Epithelial cell of proximal tubule (primary cell): ENCODE measurements around the gene HJURP. TPM values are rescaled to one million over a fixed set of nuclear protein-coding genes. Genes with fewer than 3 reads are reported as not detected.

ENCODE experiments used
- DNase-seq: peaks from one replicate; pipeline ENCODE4 v3.0.0-alpha.2; 2011; ENCODE audit warnings: low read depth
- H3K4me3 ChIP-seq: 2 replicates; pipeline ENCODE4 v1.5.1; 2011; ENCODE audit warnings: low read depth, mild to moderate bottlenecking, low read length
- total RNA-seq: library from RNA; depleted of rRNA; stranded (reverse); fragments of >200 nt; gene quantifications from 2 replicates; pipeline ENCODE4 v1.2.3, GENCODE V29; 2015
- TF ChIP-seq, protein P1 (sequence below): conservative IDR thresholded peaks from 2 replicates; pipeline ENCODE4 v1.5.1; 2012; ENCODE audit warnings: low read depth, mild to moderate bottlenecking, low read length

The HJURP gene
- total RNA-seq, 1 donor from 2014 or later = 64.9 TPM

DNA sequence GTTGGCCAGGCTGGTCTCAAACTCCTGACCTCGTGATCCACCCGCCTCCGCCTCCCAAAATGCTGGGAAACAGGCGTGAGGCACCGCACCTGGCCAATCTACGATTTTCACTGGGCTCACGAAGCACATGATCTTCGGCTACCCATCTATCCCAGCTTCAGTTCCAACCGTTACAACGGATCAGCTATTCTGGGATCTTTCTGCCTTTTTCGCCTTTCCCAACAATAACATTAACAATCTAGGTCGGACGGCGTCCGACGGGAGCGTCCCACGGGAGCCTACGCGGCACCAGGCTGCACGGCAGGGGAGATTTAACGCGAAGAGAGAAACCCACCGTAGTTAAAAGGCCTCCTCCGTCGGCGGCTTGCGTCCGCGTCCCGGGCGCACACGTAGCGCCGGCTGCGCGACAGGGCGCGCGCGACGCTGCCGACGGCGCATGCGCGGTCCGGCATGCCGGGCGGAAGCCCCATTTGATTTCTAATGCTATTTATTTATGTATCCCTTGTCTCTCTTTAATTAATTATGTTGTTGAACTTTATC is 13.7 kb upstream of the HJURP start, which contains the start of gene MSL3B:
Gene MSL3B, minus strand, starts transcription at position 394 of the 540 bp plus-strand sequence.
- TF ChIP-seq, protein P1, sequence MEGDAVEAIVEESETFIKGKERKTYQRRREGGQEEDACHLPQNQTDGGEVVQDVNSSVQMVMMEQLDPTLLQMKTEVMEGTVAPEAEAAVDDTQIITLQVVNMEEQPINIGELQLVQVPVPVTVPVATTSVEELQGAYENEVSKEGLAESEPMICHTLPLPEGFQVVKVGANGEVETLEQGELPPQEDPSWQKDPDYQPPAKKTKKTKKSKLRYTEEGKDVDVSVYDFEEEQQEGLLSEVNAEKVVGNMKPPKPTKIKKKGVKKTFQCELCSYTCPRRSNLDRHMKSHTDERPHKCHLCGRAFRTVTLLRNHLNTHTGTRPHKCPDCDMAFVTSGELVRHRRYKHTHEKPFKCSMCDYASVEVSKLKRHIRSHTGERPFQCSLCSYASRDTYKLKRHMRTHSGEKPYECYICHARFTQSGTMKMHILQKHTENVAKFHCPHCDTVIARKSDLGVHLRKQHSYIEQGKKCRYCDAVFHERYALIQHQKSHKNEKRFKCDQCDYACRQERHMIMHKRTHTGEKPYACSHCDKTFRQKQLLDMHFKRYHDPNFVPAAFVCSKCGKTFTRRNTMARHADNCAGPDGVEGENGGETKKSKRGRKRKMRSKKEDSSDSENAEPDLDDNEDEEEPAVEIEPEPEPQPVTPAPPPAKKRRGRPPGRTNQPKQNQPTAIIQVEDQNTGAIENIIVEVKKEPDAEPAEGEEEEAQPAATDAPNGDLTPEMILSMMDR = no peak
- peak within 1 kb of the TSS; percentile 72 for H3K4me3 ChIP-seq
- DNase-seq = no peak

DNA sequence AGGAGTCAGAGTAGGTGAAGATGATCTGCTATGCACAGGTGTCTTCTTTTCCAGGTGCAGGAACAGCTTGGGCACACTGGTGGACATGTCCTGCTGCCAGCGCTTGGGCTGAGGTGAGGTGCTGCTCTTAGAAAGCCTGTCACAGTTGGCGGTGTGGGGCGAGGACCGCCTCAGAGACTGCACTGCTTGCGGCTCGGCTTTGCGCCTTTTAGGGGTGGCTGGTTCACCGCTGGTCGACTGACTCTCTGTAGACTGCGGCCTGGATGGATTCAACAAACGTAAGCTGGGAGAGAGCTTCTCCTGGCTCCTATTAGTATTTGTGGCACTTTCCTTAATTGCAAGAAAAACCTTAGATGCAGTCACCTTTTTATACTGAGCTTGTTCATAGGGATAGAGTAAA is 12.1 kb upstream of the HJURP start:
- TF ChIP-seq, protein P1 = no peak
- no peak overlapping the region for H3K4me3 ChIP-seq
- DNase-seq = no peak

DNA sequence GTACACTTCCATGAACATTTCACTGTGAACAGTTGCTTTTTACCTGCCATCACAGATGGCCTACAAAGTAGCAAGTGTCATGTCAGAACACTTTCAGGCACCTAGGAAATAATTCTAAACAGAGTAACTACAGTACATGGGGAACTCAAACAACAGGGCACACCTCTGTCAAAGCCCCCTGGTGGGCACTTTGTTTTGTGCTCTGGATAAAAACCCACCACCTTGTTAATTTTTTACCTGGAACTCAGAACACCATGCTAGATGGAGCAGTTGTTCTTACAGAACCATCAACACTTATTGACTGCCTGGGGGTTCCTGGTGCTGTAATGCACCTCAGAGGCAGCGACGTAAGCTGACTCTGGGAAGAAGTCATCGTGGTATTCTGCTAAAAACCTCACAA is 11.5 kb upstream of the HJURP start:
- no peak for DNase-seq
- no peak overlapping the region for H3K4me3 ChIP-seq
- TF ChIP-seq, protein P1 = peak; percentile 34

DNA sequence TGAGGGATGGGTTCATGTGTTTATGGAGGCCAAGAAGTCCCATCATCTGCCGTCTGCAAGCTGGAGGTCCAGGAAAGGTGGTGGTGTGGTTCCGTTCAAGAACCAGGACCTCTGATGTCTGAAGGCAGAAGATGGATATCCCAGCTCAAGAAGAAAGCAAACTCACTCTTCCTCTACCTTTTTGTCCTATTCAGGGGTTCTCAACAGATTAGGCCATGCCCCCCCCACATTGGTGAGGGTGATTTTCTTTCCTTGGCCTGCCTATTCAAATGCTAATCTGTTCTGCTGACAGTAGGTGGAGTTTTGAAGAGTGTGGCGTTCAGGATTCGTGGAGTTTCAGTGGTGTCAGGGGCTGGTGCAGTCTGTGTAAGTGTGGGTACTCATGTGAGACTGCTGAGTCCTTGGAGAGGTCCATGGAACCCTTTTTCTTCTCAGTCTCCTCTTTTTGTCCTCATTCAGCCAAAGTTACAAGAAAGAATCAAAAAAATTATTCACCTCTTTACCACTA is 8.0 kb upstream of the HJURP start:
- DNase-seq = no peak
- TF ChIP-seq, protein P1 = peak; percentile 9
- H3K4me3 ChIP-seq = no peak overlapping the region

DNA sequence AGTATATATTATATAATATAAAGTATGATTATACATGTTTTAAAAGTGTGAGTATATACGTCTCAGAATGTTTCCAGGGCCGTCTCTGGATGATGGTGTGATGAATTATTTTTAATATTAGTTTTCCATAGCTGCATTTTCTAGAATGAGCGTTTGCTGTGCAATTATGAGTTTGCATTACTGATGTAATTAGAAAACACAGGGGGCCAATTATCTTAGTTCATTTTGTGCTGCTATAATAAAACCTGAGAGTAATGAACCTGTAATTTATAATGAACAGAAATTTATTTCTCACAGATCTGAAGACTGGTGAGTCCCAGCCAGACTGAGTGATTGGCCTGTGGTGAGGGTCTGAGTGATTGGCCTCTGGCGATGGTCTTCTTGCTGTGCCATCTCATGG is 4.0 kb upstream of the HJURP start:
- TF ChIP-seq, protein P1 = no peak
- no peak overlapping the region for H3K4me3 ChIP-seq
- DNase-seq = no peak

DNA sequence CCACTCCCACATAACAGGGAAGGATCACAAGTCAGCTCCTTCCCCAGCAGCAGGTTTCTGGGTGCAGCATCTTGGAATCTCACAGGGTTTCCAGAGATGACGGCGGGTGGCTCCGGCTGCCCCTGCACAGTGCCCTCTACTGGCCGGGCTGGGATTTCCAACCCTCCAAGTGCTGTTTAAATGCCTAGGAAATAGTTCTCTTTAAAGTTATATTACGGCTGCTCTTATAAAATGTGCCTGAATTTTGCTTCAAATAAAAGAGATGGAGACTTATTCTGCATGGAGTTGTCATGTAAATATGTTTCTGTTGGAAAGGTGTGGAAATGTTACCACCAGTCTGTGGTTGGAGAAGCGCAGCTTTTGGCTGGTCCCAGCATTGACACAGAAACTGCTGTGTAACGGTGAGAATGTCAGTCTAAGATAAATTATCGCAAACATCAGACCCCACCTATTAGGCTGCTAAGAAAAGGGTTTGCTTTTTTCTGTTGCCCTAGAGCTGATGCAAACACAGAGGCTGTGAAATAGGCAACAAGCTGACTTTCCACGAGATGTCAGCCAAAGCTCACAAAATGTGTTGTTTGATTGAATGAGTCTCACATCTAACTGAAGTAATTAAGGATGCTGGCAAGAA is 3.3 kb upstream of the HJURP start:
- TF ChIP-seq, protein P1 = peak; percentile 85
- DNase-seq = no peak

DNA sequence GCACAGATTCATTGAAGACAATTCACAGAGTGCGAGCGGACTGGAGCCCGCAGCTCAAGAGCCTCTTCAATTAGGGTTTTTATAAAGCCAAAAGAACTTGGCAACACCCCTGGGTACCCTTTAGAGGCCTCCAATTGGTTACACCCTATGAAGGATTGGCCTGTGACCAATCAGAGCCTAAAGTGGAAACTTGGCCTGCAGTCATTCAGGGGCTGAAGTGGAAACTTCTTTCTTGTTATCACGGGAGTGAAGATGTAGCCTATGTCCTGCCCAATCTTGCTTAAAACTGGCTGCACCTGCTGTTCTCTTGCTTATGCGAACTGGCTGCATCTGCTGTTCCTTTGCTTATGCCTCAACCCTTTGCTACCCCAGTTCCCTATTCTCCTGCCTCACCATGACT is 1.8 kb upstream of the HJURP start:
- no peak for DNase-seq
- no peak overlapping the region for H3K4me3 ChIP-seq
- TF ChIP-seq, protein P1 = no peak

More for the DNA sequence above, 3.3 kb upstream of the HJURP start:
- H3K4me3 ChIP-seq = no peak overlapping the region
